PC-9 (cell line): Measurements from ENCODE around the gene SYNRG. TPM values are rescaled to one million over a fixed set of nuclear protein-coding genes. Genes with fewer than 3 reads are reported as not detected.
"Not testable (repeated sequence)": the region's sequence is repeated elsewhere in the genome, so short reads cannot be mapped to it uniquely, and the experiment has no call there.

Experiments used
- BruUV-seq: library from RNA; stranded (reverse); fragments of 400-500 nt; replicated peaks from 2 replicates; lab custom pipeline; 2021; lab: Mats Ljungman, UMichigan
- CTCF ChIA-PET: fragments of 300-600 bp; sonication (Branson Sonifier 250); formaldehyde crosslinking; loops from one replicate; lab custom pipeline; 2022; ENCODE audit warnings: antibody characterized with exemption; lab: Charles Lee
- POLR2A ChIA-PET: fragments of 300-600 bp; sonication (Branson Sonifier 250); formaldehyde crosslinking; loops from one replicate; lab custom pipeline; 2022; ENCODE audit warnings: antibody characterized with exemption; ENCODE audit not compliant: unreplicated experiment; lab: Charles Lee
- DNase-seq, 2 experiments: peaks; one replicate each; pipeline versions ENCODE4 v3.0.0 to v3.0.0-alpha.2; 2015 to 2022; ENCODE audit warnings: mixed read lengths in 1 of 2
- H2AFZ ChIP-seq: fragments of 200-600 bp; sonication (generic); 2 replicates; pipeline ENCODE4 v1.8.1; 2017; ENCODE audit warnings: antibody characterized with exemption
- H3F3A ChIP-seq: fragments of 200-600 bp; sonication (generic); 2 replicates; pipeline ENCODE4 v1.8.1; 2017; ENCODE audit warnings: antibody characterized with exemption, mild to moderate bottlenecking, low read depth; ENCODE audit not compliant: insufficient read depth
- H3K27ac ChIP-seq: fragments of 200-600 bp; sonication (generic); 2 replicates; pipeline ENCODE4 v1.6.1; 2016; ENCODE audit warnings: mixed run types
- H3K27me3 ChIP-seq: fragments of 200-600 bp; sonication (generic); 2 replicates; pipeline ENCODE4 v1.6.1; 2016; ENCODE audit warnings: low read depth, mixed run types; ENCODE audit not compliant: insufficient read depth
- H3K36me3 ChIP-seq: fragments of 200-600 bp; sonication (generic); 2 replicates; pipeline ENCODE4 v1.6.1; 2016; ENCODE audit warnings: low read depth, mixed run types
- H3K4me1 ChIP-seq: fragments of 200-600 bp; sonication (generic); replicated peaks from 2 replicates; pipeline ENCODE4 v1.6.1; 2016; ENCODE audit warnings: mixed run types; ENCODE audit not compliant: insufficient read depth
- H3K4me2 ChIP-seq: fragments of 200-600 bp; sonication (generic); 2 replicates; pipeline ENCODE4 v1.6.1; 2017; ENCODE audit warnings: mixed run types
- H3K4me3 ChIP-seq: fragments of 200-600 bp; sonication (generic); 2 replicates; pipeline ENCODE4 v1.6.1; 2016; ENCODE audit warnings: mixed run types
- H3K79me2 ChIP-seq: fragments of 200-600 bp; sonication (generic); 2 replicates; pipeline ENCODE4 v1.6.1; 2017; ENCODE audit warnings: low read depth, mixed run types
- H3K9me2 ChIP-seq: fragments of 200-600 bp; sonication (generic); 2 replicates; pipeline ENCODE4 v1.8.1; 2017; ENCODE audit warnings: mild to moderate bottlenecking; ENCODE audit not compliant: insufficient read depth
- H3K9me3 ChIP-seq: fragments of 200-600 bp; sonication (generic); 2 replicates; pipeline ENCODE4 v1.8.1; 2016; ENCODE audit warnings: low read depth; ENCODE audit not compliant: insufficient read depth
- H4K20me1 ChIP-seq: fragments of 200-600 bp; sonication (generic); 2 replicates; pipeline ENCODE4 v1.8.1; 2017; ENCODE audit not compliant: insufficient read depth
- EZH2 ChIP-seq: fragments of 200-600 bp; sonication (generic); IDR thresholded peaks from 2 replicates; pipeline ENCODE4 v1.8.0; 2017; ENCODE audit warnings: antibody characterized with exemption, low read depth
- intact Hi-C: fragments of 100-400 bp; cut with micrococcal nuclease; formaldehyde crosslinking; loops from one replicate; pipeline ENCODE4 v1.10.0; 2022; ENCODE audit not compliant: unreplicated experiment
- total RNA-seq: library from RNA; stranded (reverse); gene quantifications from 2 replicates; pipeline ENCODE4 v1.2.3, GENCODE V29; 2021
- TF ChIP-seq, protein P1 (sequence below): fragments of 200-600 bp; sonication (generic); conservative IDR thresholded peaks from 2 replicates; pipeline ENCODE4 v1.6.1; 2017; ENCODE audit warnings: mixed run types, antibody characterized with exemption, mild to moderate bottlenecking, moderate library complexity

SYNRG gene
- total RNA-seq, 1 experiment from 2014 or later, result 28.9 TPM

DNA sequence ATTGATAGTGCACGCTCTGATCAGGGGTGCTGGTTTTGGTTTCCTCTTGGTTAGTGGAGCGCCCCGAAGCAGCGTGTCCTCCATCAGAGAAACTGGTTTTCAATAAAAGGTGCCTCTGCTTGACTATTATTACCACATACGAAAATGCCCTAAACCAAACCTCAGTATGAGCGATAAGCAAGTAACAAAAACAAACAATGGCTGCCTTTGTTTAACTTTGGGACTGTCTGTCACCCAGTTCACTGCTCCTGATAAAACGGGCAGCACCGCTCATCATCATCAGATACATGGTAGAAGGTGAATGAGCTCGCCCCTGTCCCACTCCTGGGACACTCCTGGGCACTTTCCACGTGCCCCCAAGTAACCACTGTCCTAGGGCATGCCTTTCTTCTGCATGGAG lies 95.5 kb downstream of the SYNRG start:
- Histone ChIP-seq H3K27me3 (no peaks in the 10 kb centered on the region), H3K4me2 (no peak overlapping the region), H3K4me1 (no peaks in the 10 kb centered on the region), H3K9me2 (no peaks in the 10 kb centered on the region), H3K36me3 (peaks cover 8% of the 10 kb centered on the region), H3K9me3 (no peaks in the 10 kb centered on the region), H3K79me2 (0 out of 2 replicates have a peak, but pooled peaks cover 9% of the 10 kb centered on the region), H3F3A (peaks cover 22% of the 10 kb centered on the region), H3K27ac (no peak overlapping the region), H3K4me3 (no peak overlapping the region), H4K20me1 (peaks cover 21% of the 10 kb centered on the region), H2AFZ (no peak overlapping the region)
- ChIA-PET POLR2A (no interaction called here), CTCF (no interaction called here)
- intact Hi-C loops, result no loop called here
- DNase-seq, result no peak
- no TSS peak for BruUV-seq
- TF ChIP-seq, protein P1, sequence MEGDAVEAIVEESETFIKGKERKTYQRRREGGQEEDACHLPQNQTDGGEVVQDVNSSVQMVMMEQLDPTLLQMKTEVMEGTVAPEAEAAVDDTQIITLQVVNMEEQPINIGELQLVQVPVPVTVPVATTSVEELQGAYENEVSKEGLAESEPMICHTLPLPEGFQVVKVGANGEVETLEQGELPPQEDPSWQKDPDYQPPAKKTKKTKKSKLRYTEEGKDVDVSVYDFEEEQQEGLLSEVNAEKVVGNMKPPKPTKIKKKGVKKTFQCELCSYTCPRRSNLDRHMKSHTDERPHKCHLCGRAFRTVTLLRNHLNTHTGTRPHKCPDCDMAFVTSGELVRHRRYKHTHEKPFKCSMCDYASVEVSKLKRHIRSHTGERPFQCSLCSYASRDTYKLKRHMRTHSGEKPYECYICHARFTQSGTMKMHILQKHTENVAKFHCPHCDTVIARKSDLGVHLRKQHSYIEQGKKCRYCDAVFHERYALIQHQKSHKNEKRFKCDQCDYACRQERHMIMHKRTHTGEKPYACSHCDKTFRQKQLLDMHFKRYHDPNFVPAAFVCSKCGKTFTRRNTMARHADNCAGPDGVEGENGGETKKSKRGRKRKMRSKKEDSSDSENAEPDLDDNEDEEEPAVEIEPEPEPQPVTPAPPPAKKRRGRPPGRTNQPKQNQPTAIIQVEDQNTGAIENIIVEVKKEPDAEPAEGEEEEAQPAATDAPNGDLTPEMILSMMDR, result no peak
- TF ChIP-seq EZH2, result no peak

DNA sequence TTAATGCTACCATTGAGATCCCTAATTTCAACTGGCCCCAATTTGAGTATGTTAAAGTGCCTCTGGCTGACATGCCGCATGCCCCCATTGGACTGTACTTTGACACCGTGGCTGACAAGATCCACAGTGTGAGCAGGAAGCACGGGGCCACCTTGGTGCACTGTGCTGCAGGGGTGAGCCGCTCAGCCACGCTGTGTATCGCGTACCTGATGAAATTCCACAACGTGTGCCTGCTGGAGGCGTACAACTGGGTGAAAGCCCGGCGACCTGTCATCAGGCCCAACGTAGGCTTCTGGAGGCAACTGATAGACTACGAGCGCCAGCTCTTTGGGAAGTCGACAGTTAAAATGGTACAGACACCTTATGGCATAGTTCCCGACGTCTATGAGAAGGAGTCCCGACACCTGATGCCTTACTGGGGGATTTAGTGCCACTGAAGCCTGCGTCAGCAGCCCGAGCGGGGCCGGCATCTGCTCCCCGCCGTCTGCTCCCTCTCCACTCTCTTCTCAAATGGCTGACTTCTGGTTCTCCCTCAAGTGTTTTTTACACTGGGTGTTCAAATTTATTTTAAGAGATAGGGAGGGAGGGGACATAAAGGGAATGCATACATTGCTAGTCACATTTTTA lies 96.7 kb downstream of the SYNRG start:
- intact Hi-C loops, result no loop called here
- Histone ChIP-seq H3K36me3 (peaks cover 8% of the 10 kb centered on the region), H3K4me1 (no peaks in the 10 kb centered on the region), H4K20me1 (peaks cover 29% of the 10 kb centered on the region), H3K27ac (no peak overlapping the region), H3F3A (peaks cover 17% of the 10 kb centered on the region), H3K9me2 (no peaks in the 10 kb centered on the region), H3K9me3 (no peaks in the 10 kb centered on the region), H2AFZ (no peak overlapping the region), H3K79me2 (peaks cover 15% of the 10 kb centered on the region; the same call in 1 of the 2 replicates), H3K27me3 (no peaks in the 10 kb centered on the region), H3K4me3 (no peak overlapping the region), H3K4me2 (no peak overlapping the region)
- CTCF ChIA-PET, result no interaction called here
- TSS peak; percentile 24 for BruUV-seq
- no peak for DNase-seq
- POLR2A ChIA-PET, result no interaction called here
- TF ChIP-seq, protein P1, result no peak
- no peak for TF ChIP-seq EZH2

- DNase-seq, BruUV-seq, H3K27me3 ChIP-seq, H3K4me3 ChIP-seq, H3K4me2 ChIP-seq, H2AFZ ChIP-seq, H3K27ac ChIP-seq, H3K4me1 ChIP-seq, H3K9me3 ChIP-seq, H3K9me2 ChIP-seq, intact Hi-C loops, H3K36me3 ChIP-seq: not testable (repeated sequence)
- POLR2A ChIA-PET, result interaction anchor here (0.6 kb wide), 1 partner anchor 137 kb away, joined by 4 read pairs; no protein-coding TSS in a partner anchor
- Histone ChIP-seq H3F3A (peaks cover 17% of the 10 kb centered on the region), H4K20me1 (peaks cover 29% of the 10 kb centered on the region), H3K79me2 (peaks cover 17% of the 10 kb centered on the region)
- CTCF ChIA-PET, result interaction anchor here (0.6 to 0.9 kb wide), 2 partner anchors 9 to 74 kb away, joined by 7 read pairs; no protein-coding TSS in a partner anchor
Measured at GRCh38 chr17:37511642-37512041, 97.6 kb downstream of the SYNRG start.
